K562 (cell line): ENCODE data around the gene ATP5MC3. TPM values are rescaled to one million over a fixed set of nuclear protein-coding genes. Genes with fewer than 3 reads are reported as not detected.
A peak's percentile ranks its signal among the peaks of the same experiment; 100 is the strongest.

ENCODE experiments used
- CEBPZ ChIP-seq: fragments of 150-350 bp; IDR thresholded peaks from 2 replicates; pipeline ENCODE4 v1.6.1; 2014; ENCODE audit warnings: low read depth, mild to moderate bottlenecking, low read length, borderline replicate concordance
- CHD7 ChIP-seq: fragments of 200-600 bp; sonication (generic); IDR thresholded peaks from one replicate; pipeline ENCODE4 v1.6.1; 2012; ENCODE audit warnings: mild to moderate bottlenecking, low read depth, low read length, inconsistent platforms
- DIDO1 ChIP-seq: fragments of 450-650 bp; IDR thresholded peaks from 2 replicates; pipeline ENCODE4 v1.6.1; 2016; ENCODE audit warnings: low read depth, missing biosample characterization, missing genetic modification characterization
- MAFG ChIP-seq: fragments of 450-650 bp; conservative IDR thresholded peaks from 2 replicates; pipeline ENCODE4 v1.6.1; 2016; ENCODE audit warnings: missing genetic modification characterization, missing compliant biosample characterization
- NCOA6 ChIP-seq: fragments of 450-650 bp; IDR thresholded peaks from 2 replicates; pipeline ENCODE4 v1.6.1; 2017; ENCODE audit warnings: mild to moderate bottlenecking
- polyA plus RNA-seq, 8 experiments: library from polyadenylated mRNA; depleted of rRNA in 4 of 8; stranded (reverse) in 5 of 8; unstranded in 3 of 8; fragments of >200 nt; fragmentation: Nextera tagmentation in 2 of 8; fragmentation: Illumina TruSeq in 1 of 8; extraction: Ambion mirVana in 2 of 8; extraction: Trizol in 1 of 8; gene quantifications; 2 replicates each; pipeline versions ENCODE4 v1.2.1 to v1.2.3, GENCODE V29; 2011 to 2014; ENCODE audit warnings: inconsistent platforms in 1 of 8, missing spikeins in 1 of 8
- total RNA-seq, 7 experiments: library from RNA; depleted of rRNA in 6 of 7; stranded (reverse); fragments of >200 nt in 6 of 7; fragmentation: Illumina TruSeq in 2 of 7; extraction: Trizol in 2 of 7; gene quantifications; 2 replicates each; pipeline versions ENCODE4 v1.2.1 to v1.2.3, GENCODE V29; 2011 to 2021; ENCODE audit warnings: low replicate concordance in 1 of 7
- TF ChIP-seq, protein P1 (sequence below): fragments of 200-800 bp; sonication (Bioruptor generic); IDR thresholded peaks from 2 replicates; pipeline ENCODE4 v1.6.1; 2016; ENCODE audit warnings: missing genetic modification characterization, missing compliant biosample characterization

The ATP5MC3 gene
- total and polyA plus RNA-seq, 9 of the 15 experiments (the other 6 are each of a cell fraction or from before 2014, with no cell fraction given), result 423 to 2,565 (median 1,012) TPM

DNA sequence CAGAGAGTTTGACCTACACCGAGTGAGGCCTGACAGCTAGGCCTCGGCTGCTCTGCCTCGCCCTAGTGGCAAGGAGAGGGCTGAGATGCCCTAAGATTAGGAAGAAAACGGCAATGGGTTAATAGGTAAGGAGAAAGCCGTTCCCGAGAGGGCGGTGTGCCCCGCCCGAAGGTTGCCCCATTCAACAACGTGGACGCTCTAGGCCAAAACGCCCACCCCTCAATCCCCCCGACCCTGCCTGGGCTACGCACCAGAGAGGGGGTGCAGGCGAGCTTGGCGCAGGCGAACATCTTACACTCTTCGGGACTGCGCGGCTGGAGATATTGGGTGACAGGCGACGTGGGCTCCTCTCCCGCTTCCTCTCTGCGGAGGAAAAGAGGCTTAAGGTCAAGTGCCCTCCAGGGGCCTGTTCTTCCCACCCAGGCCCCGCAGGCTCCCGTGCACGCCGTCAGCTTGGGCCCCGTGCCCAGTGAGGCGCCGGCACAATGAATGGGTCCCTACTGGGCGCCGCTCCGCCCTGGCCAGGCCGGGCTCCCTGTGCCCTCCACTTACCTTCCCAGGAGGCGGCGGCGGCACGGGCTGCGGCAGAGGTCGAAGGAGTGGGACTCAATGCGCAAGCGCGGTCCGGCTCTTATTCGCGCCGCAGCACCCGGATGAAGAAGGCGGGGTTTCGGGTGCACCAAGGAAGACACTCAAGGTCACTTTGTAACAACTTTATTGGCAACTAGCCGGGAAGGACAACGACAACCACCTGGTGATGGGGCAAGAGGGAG lies at the start of gene ATP5MC3 (continued):
- TF ChIP-seq, protein P1, sequence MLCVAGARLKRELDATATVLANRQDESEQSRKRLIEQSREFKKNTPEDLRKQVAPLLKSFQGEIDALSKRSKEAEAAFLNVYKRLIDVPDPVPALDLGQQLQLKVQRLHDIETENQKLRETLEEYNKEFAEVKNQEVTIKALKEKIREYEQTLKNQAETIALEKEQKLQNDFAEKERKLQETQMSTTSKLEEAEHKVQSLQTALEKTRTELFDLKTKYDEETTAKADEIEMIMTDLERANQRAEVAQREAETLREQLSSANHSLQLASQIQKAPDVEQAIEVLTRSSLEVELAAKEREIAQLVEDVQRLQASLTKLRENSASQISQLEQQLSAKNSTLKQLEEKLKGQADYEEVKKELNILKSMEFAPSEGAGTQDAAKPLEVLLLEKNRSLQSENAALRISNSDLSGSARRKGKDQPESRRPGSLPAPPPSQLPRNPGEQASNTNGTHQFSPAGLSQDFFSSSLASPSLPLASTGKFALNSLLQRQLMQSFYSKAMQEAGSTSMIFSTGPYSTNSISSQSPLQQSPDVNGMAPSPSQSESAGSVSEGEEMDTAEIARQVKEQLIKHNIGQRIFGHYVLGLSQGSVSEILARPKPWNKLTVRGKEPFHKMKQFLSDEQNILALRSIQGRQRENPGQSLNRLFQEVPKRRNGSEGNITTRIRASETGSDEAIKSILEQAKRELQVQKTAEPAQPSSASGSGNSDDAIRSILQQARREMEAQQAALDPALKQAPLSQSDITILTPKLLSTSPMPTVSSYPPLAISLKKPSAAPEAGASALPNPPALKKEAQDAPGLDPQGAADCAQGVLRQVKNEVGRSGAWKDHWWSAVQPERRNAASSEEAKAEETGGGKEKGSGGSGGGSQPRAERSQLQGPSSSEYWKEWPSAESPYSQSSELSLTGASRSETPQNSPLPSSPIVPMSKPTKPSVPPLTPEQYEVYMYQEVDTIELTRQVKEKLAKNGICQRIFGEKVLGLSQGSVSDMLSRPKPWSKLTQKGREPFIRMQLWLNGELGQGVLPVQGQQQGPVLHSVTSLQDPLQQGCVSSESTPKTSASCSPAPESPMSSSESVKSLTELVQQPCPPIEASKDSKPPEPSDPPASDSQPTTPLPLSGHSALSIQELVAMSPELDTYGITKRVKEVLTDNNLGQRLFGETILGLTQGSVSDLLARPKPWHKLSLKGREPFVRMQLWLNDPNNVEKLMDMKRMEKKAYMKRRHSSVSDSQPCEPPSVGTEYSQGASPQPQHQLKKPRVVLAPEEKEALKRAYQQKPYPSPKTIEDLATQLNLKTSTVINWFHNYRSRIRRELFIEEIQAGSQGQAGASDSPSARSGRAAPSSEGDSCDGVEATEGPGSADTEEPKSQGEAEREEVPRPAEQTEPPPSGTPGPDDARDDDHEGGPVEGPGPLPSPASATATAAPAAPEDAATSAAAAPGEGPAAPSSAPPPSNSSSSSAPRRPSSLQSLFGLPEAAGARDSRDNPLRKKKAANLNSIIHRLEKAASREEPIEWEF (CRISPR knock-in tag), result no peak
- no peak for TF ChIP-seq NCOA6
- no peak for TF ChIP-seq MAFG (tag)
- no peak for TF ChIP-seq CEBPZ
- peak; percentile 86 for TF ChIP-seq DIDO1
- TF ChIP-seq CHD7, result no peak
